A172 (cell line): ENCODE data around the gene LPCAT1. TPM values are rescaled to one million over a fixed set of nuclear protein-coding genes. Genes with fewer than 3 reads are reported as not detected.
"Not testable (repeated sequence)": the region's sequence is repeated elsewhere in the genome, so short reads cannot be mapped to it uniquely, and the experiment has no call there.

ENCODE experiments used
- DNase-seq: peaks from one replicate; pipeline ENCODE4 v3.0.0-alpha.2; 2015; ENCODE audit warnings: low spot score
- total RNA-seq: library from RNA; depleted of rRNA; stranded (reverse); fragments of >200 nt; shearing (Covaris generic); gene quantifications from 2 replicates; pipeline ENCODE4 v1.2.3, GENCODE V29; 2014

Gene LPCAT1
- total RNA-seq, 1 experiment from 2014 or later = 97.1 TPM

DNA sequence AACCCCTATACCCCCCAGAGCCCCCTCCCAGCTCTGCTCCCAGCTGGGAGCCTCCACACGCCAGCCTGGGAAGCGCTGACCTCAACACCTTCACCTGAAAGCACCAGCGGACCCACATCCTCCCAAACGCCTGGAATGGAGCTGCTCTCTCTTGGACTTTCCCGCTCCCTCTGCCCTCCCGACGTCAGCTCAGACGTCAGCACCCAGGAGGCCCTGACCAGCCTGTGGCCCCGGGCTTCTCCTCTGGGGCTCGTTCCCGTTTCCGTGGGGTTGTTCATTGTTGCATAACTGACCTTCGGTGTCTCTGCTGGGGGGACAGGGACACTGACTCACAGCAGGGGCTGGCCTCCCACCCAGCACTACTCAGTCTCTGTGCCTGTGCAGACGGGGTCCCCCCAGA is 43.5 kb downstream of the LPCAT1 start:
- DNase-seq = no peak

DNA sequence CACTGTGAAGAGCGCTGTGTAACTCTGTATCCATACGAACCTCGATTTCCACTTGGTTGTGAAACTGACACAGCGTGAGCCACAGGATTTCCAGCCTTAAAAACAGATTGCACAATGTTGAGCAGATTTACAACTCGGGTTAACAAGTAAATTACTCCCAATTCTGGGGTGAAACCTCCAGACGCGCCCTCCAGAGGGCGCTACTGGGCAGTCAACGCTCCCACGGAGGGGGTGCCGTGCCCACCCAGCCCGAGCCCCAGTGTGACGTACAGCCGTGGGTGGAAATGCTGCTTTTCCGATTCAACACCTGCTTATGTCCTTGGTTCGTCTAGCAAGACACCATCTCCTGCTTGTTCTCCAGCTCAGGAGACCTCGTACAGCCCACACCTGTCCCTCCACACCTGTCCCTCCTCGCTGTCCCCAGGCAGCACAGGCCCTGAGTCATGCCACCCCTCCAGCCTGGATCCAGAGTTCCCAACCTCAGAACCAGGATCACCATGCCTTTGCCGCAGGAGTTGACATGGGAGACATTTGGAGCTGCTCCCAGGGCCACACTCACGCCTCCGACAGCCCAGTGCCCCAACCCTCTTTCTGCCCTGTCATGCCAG is 44.1 kb downstream of the LPCAT1 start:
- no peak for DNase-seq

DNA sequence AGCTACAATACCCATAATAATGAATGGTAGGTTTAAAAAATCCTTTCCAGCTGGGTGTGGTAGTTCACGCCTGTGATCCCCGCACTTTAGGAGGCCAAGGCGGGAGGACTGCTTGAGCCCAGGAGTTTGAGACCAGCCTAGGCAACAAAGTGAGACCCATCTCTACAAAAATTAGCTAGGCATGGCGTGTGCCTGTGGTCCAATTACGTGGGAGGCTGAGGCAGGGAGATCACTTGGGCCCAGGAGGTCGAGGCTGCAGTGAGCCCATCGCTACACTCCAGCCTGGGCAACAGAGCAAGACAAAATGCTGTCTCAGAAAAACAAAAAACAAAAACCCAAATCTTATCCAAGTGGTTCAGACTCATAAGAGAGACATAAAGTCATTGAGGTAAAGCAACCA is 44.7 kb downstream of the LPCAT1 start:
- DNase-seq = no peak

DNA sequence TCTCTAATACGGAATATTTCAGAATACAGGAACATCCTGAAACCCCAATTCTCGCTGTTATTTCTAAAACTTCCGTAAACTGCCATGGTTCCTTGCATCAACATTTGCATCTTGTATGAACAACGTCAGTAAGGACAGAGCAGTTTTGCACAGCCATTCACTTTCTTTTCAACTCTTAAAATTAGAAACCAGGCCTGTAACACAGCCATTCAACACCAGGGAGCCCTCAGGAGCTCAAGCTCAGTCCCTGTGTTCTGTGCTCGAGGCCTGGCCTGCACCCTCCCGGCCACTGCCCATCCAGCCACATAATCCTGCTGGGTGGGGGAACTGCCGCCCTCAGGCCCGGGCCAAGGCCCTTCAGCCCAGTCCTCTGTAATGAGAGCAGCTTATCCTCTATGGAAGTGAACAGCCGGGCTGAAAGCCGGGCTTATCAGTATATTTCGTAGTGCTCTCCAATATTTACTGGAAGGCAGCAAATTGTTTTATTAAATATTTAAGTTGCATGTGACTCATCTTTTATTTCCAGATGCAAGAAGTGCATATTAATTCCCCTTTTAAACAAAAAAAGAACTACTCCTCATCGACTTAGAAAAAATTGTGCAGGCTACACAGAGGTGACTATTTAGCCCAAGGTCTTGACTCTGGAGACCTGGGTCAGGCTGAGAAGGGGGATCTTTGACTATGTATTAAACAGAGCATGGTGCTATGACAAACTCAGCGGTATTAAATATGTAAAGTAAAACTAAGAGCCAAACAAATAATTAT is 45.3 kb downstream of the LPCAT1 start:
- no peak for DNase-seq

DNA sequence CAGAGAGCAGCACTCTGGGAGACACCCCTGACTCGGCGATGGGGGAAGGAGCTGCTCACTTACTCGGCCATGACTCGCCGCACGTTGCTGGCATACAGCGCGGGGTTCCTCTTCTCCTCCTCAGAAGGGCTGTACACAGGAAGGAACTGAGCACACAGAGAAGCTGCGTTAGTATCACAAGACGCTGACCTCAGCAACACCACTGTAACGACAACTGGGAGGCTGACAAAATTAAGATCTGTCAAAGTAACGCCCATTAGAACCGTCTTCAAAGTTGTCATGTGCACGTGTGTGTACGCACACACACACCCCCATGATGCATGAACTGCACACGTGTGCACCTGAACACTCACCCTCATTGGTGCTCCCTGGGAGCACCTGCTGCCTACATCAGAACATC is 46.4 kb downstream of the LPCAT1 start:
- DNase-seq = no peak

DNA sequence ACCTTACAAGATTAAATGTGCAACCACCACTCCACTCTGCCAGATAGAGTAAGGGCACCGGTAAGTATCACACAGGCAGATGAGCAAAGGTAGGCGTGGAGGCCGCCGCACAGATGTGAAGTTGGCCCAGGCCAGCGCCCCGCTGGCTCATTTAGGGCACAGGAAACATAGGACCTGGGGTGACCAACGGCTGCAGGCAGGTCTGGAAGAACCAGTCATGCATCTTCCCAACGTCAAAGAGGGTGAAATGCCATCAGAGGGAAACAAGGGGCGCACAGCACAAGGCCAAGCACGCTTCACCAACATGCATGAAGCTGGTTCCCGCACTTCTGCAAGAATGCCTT is 46.8 kb downstream of the LPCAT1 start:
- no peak for DNase-seq

DNA sequence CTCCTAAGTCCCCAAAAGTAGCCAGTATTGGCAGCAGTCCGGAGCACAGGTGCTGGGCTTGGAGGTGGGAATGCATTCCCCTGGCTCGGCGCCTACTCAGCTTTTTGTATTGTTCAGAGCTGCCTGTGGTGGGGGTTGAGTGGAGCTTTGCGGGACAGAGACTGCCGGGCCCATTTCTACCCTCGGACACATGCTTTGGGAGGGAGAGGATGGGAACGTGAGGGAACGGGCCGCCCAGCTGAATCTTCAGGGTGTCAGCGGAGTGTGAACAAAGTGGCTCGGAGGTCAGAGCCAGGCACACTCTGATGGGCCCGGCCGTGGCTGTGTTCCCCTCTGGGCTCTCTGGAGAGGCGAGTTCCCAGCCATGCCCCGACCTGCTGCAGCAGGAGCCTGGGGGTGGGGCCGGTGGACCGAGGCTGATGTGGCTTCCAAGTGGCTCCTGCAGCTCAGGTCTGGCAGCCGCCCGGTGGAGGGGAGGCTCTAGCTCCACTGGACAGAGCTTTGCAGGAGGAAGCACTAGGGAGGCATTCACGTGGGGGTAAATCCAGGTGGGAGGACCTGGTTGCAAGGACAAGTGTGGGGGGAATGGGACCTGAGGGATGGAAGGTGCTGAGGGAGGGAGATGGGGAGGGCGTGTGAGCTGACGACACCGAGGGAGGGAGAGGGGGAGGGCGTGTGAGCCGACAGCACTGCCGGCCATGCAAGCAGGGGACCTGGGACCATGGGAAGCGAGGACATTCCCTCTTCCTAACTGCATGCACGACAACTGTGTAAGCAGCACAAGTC is 47.4 kb downstream of the LPCAT1 start:
- DNase-seq = no peak

DNA sequence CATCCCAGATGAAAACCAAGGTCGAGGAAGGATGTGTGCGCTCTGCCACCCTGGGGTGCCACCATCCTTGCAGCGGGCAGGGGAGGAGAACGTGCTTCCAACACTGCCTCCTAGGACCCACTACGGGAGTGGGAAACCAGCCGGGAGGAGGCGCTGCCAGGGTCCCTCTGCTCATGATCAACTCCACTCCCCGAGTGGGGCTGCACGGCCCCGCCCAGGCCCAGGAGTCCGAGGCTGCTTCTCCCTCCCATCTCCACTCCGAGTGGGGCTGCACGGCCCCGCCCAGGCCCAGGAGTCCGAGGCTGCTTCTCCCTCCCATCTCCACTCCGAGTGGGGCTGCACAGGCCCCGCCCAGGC is 48.2 kb downstream of the LPCAT1 start:
- not testable (repeated sequence) for DNase-seq

DNA sequence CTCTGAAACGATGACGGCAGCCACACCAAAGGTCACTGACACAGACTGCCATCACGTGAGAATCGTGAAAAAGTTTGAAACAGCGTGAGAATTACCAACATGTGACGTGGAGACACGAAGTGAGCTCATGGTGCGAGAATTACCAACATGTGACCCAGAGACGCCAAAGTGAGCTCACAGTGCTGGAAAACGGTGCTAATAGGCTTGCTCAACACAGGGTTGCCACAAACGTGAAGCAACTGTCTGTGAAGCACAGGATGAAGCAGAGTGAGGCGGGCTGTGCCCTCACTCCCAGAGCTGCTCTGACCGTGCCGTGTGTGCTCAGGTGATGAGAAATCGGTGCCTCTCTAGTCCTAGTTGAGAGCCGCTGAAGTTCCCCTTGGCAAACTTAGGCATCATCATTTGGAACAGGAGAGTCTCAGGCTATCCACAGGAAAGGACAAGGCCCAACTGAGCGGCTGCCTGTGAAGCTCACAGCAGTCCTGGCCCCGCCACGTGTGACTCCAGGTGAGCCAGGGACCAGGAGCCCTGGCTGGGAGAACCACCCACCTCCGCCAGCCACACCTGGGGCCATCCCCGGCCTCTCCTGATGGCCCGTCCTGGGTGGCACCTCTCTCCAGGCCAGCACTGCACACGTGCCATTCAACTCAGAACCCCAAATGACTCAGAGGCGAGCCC is 48.8 kb downstream of the LPCAT1 start:
- no peak for DNase-seq

DNA sequence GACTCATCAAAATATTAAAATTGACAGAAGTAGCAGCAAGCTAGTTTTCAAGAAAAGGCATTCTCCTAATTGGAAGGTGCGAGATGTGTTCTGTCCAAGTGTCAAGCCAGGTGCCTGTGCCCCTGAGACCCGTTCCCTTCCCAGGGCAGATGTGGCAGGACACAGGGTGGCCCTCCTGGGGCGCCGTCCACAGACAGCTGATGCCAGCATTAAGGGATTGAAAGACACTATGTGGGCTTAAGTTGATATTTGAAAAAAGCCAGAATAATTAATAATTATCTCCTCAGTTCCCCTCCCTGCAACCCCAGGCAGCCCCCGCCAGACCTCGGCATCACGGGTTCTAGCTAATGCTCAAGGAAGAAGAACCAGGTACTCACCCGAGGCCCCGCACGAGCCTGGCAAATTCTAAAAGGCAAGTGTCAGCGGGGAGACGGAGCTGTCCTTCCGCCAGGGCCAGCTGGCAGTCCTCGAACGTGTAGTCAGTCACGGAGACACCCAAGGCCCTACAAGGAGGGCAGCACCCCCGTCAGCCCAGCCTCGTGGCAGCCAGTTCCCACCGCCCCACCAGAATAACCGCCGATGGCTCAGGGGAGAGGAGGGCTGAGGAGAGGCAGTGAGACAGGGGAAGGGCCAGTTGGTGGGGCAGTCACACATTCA is 49.4 kb downstream of the LPCAT1 start:
- DNase-seq = no peak

DNA sequence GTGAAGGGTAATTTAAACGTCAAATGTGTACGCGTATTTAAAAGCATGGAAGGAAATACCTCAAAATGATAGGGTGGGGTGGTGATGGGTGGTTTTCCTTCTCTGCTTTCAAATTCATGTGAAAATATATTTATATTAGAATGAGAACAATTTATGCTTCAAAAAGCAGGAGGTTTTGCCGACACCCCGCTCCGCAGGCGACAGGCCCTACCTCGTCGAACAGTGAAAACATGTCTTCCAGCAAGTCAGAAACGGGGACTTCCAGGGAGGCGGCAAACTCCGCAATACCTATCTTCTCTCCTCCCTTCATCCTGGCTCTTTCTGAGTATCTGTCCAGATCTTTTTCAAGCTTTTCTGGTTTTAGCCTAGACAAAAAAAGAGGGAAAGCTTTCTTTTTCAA is 50.0 kb downstream of the LPCAT1 start:
- no peak for DNase-seq

DNA sequence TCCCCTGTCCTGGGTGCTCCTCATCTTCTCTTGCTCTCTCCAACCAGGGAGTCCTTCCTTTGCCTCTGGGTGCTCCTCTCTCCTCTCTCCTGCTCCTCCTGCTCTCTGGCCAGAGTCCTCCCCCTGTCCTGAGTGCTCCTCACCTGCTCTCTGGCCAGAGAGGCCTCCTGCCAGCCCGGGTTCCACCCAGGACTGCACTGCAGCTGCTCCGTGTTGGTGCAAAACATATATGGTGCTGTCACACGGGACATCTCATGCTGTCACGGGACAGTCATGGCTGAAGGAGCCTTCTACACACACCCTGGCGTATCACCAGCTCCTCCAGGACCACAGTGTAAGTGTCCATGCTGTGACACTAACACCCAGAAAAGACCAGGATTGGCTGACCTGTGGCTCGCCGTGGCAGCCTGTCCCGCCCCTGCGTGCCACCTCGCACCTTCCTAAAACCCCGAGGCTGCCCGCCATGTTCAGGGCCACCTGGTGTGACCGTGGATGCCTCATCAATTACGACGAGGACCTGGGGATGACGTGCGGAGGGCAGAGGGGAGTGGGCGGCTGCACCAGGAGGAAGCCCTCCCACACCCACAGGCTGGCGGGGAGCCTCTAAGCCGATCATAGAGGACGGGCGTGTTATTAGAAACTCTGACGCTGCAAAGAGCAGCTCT is 50.7 kb downstream of the LPCAT1 start:
- DNase-seq = no peak

DNA sequence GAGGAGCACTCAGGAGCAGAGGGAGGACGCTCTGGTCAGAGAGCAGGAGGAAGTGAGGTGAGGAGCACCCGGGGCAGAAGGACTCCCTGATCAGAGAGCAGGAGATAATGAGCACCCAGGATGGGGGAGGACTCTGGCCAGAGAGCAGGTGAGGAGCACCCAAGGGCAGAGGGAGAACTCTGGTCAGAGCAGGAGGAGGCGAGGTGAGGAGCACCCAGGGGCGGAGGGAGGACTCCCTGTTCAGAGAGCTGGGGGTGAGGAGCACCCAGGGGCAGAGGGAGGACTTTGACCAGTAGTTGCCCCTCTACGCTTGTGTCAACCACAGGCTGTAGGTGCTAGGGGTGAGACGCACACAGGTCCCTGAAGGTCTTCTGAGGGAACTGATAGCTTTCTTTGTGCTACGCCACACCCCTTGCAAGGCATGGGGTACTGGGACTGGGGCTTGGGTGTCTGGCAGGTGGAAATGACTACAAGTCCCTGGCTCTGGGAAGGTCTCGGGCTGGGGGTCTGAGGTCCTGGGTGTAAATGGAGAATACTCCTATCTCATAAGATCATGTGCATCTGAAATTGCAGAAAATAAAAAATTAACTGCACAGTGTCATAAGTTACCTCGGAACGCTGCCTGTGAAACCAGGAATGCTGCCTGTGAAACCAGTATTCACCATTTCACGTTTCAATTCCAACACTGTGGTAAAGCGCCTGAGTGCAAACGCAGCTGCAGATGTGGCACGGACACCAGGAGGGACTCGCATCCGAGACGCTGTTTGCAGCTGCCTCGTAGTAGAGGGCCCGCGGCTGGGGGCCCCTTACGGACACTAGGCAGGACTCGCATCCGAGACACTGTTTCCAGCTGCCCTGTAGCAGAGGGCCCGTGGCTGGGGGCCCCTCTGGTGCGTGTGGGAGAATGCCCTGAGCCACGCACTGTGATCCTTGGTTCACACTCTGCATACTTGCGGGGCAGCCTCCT is 51.5 kb downstream of the LPCAT1 start:
- no peak for DNase-seq

DNA sequence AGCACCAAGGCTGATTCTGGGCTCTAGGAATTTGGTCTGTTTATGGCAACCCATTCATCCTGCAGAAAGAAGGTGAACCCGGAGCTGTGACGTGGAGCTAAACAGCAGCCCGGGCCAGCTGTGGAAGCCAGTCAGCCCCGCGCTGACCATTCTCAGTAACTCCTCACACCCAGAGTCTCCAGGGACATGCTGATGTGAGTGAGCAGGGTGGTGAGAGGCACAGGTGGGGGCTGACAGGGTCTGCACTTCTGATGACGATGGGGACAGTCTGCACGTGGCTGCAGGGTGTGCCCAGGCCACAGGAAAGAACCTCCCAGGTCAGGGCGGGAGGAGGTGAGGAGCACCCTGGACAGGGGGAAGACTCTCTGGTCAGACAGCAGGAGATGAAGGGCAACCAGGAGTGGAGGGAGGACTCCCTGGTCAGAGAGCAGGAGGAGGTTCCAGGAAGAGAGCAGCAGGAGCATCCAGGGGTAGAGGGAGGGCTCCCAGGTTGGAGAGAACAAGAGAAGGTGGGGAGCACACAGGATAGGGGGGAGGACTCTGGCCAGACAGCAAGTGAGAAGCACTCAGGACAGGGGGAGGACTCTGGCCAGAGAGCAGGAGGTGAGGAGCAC is 52.4 kb downstream of the LPCAT1 start:
- no peak for DNase-seq

DNA sequence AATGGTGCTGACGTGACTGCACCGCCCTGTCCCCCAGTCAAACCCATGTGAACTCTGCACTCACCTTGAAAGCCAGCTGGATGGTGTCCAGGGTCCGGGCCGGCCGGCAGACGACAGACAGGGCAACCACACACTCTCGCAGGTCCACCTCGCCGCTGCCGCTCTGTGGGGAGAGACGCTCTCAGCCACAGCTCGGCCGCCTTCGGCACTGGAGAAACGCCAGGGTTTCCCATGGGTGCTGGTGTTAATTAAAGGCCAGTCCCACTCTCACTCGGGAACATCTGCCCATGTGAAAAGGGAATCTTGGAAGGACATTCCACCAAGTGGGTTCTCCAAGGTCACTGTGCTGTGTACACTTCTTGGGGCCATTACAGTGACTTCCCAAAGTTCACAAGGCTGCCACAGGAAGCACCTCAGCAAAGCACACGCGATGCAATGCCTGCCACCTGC is 53.0 kb downstream of the LPCAT1 start:
- no peak for DNase-seq

DNA sequence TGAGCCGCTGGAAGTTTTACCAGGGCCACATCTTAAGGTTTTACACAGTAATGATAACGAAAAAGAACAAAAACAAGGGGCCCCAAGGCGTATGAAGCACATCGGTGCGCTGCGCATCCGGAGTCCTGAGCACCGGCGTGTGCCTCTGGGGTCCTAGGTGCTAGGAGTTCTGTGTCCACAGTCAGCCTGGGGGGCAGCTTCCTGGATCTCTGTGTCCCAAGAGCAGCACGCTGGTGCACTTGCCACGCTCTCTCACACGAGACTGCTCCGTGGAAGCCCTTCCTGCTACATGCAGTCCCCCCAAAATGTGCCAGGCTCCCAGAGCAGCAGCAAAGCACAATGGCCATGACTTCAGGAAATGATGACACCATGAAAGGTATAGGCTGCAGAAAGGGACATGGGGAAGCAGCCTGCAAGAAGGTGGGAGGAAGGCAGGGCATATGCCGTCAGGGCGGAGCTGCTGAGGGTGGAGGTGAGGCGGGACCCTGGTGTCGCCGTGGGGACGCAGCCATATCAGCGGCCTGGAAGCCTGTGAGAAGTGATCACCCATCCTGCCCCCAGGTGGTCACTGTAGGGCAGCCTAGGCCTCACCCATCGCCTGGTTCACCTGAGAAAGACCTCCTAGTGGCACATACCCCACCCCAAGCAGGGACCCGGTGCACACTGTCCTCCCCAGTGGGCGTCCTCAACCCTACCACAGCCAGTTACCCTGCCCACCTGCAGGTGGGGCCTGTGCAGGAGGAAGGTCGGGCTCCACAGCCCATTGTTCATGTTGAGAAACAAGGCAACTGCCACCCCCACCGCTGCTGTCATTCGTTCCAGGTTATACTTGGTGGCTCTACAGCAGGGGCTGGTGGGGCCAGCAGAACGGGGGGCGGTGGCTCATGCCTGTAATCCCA is 54.9 kb downstream of the LPCAT1 start:
- no peak for DNase-seq

DNA sequence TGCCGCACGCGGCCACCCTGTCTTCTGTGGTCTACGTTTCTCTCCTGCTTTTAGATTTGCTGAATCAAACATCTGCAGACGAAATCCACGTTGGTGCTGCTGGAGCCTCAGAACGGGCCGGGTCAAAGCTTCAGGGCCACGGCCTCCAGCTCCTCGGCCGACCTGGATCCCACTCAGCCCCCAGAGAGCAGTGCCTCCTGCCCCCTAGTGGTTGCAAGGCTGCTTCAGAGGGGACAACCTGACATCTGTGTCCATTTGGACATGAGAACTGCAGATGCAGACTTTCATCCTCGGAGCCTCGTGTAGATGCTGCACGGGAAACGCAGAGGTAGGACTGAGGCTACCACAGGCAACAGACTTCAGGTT is 55.5 kb downstream of the LPCAT1 start:
- DNase-seq = no peak

DNA sequence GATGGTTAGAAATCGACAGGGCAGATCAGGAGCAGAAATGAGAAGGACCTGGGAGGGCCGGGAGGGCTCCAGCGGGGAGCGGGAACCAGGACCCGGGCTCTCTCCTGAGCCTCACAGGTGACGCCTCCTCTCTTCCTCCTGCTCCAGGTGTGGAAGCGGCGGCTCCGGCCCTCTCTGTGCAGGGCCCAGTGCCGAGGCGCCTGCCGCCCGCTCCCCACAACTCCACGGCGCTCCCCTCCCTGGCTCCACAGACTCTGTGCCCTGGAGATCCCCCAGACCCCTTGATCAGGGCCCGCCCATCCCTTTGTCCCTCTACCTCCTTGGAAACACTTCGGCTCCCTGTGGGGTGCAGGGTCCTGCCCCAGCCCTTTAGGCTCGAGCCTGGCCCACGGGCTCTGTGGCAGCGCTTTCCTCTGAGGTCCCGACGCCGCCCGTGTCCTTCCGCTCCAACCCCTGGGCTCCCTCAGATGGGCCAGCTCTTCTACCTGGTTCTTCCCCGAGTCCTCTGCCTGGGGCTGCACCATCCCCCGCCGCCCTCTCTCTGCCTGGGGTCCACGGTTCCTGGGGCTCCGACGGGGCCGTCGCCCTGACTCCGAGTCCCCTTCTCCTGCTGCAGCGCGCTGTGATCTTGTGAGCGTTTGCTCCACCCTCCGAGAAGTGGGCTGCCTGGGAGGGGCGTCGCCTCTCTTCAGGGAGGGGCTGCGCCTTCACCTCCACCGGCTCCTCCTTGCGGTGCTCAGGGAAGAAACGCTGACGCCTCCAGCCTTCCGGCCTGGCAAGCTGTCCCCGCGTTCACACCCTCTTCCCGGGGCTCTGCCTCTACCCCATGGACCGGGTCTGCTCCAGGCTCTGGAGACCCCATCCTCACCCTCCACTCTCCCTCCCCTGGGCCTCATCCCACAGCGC is 56.2 kb downstream of the LPCAT1 start:
- DNase-seq = no peak
